HG03378 (cell line): ENCODE measurements around the gene YTHDF2.

Experiments
- ATAC-seq: cut with Tn5 transposase; IDR thresholded peaks from one replicate; pipeline ENCODE4 v1.9.1; 2021; ENCODE audit warnings: mild to moderate bottlenecking, moderate library complexity; ENCODE audit not compliant: unreplicated experiment

The YTHDF2 gene

DNA sequence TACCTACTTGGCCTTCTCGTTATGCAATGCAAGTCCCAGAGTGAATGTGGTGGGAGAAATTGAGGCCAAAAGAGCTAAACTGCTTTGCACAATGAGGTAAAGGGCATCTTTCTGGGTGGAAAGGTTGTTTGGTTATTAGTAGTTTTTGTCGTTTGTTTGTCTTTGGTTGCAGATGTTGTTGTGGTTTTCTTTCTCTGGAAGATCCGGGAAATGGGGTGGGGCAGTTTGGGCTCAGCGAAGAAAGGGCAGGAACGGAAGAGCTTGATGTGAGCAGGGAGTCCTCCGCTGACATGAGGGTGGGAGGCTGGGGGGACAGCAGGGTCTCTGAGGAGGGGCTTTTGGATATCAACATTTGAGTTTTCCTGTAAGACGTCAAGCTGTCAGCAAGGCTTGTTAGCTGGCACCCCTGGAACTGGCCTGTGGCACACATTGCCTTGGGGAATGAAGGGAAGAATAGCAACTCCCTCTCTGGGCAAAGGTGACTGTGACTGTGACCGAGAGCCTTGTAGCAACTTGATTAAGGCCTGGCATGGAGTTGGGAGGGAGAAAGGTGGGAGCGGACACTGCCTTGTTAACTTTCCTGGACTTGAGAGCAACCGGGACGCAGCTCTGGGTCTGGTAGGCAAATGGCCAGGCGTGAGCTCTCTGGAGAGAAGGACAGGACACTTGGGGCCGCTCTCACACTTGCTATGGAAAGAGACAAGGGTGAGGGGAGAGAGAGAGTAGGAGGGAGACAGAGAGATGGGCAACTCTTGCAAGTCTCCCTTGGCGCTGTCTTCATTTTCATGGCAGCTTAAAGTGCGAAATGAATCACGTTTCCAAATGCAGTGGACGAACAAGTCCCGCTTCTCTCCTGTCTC is 59.8 kb downstream of the YTHDF2 start:
- ATAC-seq = no peak

DNA sequence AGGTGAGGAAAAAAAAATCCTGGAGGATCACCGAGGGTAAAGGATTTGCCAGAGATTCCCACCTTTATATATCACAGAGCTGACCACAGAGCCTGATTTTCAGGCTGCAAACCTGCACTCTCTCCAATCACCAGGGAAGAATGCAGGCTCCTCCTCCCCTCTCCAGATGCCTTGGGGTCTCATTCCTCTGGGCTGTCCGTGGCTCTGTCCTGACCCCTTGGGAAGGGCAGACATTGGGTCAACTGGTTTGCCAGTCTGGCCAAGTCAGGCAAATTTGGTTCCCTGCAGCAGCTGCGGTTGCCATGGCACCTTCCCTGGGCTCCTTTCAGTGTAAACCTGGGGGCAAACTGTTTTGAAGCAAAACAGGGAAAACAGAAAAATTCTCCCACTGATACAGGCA is 63.6 kb downstream of the YTHDF2 start:
- no peak for ATAC-seq

DNA sequence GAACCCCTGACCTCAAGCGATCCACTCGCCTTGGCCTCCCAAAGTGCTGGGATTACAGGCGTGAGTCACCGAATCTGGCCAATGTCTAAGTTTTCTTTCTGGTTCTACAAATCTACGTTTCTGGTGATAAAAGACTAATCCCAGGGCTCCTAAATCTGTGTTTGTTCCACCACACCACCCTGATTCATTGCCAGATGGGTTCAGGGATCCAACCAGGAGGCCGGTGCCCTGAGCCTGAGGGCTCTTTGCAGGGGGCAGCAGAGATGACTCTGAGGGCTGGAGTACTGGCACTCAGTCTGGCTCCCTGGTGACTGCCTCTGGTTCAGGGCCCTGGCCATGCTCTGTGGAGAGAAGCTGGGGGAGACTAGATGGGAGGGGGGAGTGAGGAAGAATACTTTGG is 64.7 kb downstream of the YTHDF2 start:
- ATAC-seq = no peak

DNA sequence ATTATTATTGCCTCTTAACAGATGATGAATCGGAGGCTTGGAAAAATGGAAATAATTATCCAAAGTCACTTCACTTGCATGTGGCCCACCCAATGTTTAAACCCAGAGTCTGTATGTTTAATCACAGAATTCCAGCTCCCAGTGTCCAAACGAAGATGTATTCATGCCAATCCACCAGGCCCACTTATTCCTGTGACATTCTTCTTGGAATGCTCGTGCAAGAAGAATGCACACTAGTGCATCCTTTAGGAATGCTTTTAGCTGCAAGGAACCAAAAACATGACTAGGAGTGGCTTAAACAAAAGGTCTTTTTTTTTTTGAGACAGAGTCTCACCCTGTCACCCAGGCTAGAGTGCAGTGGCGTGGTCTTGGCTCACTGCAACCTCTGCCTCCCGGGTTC is 66.3 kb downstream of the YTHDF2 start:
- ATAC-seq = no peak

DNA sequence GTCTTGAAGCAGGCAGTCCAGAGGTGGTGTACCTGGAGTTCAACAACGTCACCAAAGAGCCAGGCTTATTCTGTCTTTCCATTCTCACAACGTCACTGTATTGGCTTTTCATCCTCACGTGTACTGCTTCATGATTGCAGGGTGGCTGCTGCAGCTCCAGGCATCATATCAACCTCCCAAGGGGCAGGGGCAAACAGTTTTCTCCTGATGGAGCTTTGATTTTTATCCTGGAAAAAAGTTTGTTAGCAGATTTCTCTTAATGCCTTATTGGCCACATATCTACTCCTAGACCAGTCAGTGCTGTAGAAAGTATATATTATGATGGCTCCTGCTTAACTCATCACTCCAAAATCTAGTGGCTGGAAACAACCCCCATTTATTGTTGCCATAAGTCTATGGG is 66.9 kb downstream of the YTHDF2 start:
- no peak for ATAC-seq

DNA sequence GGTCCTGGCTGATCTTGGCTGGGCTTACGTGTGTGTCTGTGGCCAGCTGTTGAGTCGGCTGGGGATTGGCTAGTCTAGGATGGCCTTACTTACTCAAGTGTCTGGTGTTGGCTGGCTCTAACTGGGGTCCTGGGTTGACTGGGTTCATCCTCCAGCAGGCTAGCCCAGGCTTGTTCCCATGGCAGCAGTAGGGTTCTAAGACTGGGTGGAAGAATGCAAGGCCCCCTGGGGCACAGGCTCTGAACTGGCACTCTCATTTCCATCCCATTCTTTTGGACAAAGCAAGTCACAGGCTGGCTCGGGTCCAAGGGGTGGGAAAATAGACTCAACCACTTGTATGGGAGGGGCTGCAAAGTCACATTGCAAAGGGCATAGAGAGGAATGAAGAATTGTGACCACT is 67.3 kb downstream of the YTHDF2 start:
- no peak for ATAC-seq

DNA sequence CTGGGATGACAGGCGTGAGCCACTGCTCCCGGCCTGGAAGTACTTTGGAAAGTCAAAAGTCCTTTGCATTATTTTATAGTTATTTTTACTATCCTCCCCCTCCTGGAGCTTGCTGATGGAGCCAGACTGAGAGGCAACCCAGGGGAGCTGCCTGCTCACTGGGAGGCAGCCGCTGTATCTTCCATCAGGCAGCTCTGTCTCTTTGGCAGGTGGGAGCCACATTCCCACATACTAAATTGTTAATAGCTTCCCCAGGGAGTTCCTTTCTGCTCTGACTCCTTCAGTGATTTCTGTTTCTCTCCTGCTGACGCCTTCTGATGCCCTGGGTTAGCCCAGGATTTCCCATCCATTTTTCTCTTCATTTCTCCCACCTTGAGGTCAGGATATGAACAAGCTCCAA is 70.3 kb downstream of the YTHDF2 start:
- ATAC-seq = no peak

DNA sequence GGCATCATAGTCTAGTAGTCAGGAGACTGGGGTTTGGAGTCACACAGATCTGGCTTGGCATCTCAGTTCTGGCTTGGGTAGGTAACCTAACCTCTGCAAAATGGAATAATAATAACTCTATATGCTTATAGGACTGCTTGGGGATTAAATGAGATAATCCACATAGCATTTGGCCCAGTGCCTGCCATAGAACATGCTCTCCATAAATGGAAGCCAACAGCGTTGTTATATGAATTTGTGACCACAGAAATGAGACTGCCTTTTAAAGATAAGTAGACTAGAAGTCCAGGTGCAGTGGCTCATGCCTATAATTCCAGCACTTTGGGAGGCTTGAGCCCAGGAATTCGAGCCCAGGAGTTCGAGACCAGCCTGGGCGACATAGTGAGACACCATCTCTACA is 71.2 kb downstream of the YTHDF2 start:
- ATAC-seq = no peak

DNA sequence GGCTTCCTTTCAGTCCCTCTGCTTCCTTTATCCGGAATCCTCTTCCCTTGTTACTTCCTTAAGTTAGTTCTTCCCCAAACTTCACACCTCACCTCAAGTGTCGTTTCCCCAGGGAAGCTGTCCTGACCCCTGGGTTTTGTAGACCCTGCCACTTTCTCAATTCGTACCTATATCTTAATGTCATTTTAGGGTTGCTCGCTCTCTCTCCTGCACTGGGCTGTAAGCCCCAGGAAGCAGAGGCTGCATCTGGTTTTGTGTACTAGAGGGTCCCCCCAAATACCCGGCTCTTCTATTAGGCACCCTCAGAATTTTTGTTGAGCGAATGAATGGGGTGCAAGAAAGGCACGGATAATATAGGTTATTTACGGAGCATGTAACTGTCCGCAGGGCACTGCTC is 74.6 kb downstream of the YTHDF2 start:
- no peak for ATAC-seq

DNA sequence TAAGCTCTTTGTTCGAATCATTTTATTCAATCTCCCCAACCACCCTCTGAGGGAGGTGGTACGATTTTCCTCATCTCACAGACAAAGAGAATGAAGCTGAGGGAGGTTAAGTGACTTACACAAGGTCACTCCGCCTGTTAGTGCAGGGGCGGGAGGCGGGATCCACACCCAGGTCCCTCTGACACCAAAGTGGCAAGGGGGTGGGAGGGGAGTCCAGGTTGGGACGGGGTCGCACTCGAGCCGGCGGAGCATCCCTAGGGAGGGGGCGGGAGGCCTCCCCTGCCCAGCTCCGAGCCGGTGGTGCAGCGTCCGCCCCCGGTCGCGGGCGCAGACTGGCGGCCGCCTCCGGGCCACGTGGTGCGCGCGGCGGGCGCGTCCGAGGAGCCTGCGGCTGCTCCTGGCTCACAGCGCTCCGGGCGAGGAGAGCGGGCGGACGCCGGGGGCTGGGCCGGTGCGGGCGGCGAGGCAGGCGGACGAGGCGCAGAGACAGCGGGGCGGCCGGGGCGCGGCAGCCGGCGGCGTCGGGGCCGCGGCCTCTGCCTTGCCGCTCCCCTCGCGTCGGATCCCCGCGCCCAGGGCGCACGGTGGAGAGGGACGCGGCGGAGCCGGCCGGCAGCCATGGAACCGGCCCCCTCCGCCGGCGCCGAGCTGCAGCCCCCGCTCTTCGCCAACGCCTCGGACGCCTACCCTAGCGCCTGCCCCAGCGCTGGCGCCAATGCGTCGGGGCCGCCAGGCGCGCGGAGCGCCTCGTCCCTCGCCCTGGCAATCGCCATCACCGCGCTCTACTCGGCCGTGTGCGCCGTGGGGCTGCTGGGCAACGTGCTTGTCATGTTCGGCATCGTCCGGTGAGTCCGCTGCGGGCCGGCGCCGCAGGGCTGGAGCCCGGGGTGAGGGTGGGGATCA is 75.3 kb downstream of the YTHDF2 start, which contains the start of gene OPRD1:
Gene OPRD1, plus strand, starts transcription at position 405 of the 903 bp plus-strand sequence. Its CDS starts 214 bp downstream, at position 619.
- ATAC-seq = no peak

DNA sequence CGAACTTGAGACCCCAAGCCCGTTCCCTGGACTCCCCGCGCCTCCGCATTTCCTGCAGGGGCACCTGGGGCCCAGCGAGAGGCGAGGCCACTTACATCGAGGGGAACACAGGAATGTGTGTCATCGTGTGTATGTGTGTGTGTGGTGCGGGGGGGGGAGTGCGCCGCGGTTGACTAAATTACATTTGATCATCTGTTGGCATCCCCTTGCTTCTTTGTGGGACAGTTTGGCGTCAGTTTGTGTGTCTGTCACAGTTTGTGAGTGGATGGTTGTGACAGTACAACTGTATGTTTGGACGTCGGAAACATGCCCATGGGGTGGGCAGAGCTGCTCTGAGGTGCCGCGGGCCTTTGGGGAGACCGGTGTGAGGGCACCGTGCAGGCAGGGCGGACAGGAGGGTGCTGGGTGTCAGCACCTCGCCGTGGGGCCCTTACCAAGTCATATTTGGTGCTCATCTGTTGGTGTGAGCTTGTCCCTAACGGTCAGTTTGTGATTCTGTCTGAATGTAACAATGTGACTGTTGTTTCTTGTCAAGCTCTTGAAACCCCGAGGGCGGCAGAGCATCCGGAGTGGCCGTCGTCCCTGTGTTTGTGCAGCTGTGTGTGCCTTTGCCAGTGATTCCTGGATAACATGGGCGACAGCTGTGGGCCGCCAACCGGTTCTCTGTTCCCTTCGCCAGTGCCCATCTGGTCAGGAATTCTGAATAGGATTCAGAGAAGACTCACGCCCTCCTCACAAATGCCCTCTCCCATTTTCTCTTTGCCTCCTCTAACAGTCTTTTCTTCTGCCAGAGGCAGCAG is 76.1 kb downstream of the YTHDF2 start:
- ATAC-seq = no peak

DNA sequence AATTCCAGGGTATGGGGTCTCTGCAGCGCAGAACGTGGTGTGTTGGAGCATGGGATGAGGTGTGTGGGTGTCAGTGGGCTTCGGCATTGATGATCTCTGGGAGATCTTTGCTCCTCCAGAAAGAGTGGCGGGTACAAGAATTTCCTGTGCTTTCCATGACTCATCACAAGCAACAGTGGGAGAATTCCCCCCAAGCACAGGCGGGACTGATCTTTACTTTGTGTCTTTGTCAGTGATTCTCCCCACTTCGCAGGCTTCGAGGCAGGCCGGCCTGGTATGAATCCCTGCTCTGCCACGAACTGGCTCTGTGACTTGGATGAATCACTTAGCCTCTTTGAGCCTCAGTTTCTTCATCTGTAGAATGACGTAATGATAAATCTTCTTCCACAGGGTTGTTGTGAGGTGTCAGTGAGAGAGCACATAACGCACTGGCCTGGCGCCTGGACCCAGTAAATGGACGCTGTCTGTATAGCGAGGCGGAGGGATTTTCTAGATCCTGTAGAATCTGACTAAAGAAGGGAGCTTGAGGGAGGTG is 77.3 kb downstream of the YTHDF2 start:
- ATAC-seq = no peak

DNA sequence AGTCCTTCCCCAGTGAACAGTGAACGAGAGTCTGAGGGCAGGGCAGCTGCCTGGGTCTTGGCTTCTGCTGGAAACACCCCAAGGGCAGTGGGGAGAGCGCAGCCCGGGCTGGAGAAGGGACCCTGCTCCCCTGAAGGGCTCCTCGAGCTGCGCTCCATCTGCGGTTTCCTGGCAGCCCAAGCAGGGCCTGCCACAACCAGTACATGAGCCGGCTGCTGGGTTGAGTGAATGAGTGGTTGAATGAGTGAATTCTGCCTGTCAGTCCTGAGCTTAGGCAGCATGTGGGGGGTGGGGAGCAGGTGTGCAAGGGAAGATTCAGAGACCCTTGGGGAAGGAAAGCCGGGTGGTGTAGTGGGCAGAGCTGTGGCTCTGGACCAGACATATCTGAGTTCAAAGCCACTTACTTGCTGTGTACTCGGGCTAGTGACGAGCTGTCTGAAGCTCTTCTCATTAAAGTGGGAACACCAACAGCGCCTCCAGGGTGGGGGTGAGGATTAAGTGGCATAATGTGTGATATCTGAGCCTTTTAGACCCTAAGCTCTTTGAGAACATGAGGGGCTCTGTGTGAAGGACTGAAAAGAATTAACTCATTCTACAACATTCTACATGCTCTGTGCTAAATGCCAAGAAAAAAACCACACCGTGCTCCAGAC is 78.9 kb downstream of the YTHDF2 start:
- ATAC-seq = no peak

DNA sequence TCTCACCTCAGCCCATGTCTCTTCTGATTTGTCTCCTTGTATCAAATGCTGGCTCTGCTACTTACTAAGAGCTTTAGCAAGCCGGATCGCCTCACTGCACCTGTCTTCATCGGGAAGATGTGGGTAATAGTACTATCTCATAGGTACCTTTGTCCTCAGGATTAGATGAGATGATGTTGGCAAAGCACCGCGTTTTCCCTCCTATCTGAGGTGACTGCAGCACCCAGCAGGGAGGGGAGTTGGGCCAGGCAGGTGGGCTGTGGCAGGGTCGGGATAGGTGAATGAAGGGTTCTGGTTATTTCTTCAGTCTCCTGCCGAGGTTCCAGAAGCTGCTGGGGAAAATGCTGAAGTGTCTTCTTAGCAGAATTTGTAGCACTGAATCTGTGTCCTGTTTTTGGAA is 80.4 kb downstream of the YTHDF2 start:
- no peak for ATAC-seq

DNA sequence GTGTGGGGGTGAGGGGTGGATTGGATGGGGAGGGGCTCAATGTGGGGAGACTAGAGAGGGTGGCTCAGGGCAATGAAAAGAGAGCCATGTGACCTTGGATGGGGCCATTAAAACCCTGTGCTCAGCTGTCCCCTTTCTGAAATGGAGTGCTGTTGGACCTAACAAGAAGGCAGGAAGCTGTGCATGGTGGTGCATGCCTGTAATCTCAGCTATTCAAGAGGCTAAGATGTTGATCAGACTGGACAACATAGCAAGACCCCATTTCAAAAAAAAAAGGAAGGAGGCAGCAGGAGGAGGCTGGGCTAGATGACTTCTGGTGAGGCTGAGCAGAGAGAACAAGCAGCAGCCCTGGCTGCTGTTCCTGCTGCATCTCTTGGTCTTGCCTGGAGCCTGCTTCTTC is 82.3 kb downstream of the YTHDF2 start:
- no peak for ATAC-seq
